HG03039 (cell line): Measurements from ENCODE around the gene SBF2.

Experiments
- ATAC-seq: cut with Tn5 transposase; IDR thresholded peaks from one replicate; pipeline ENCODE4 v1.9.1; 2021; ENCODE audit warnings: mild to moderate bottlenecking, moderate library complexity; ENCODE audit not compliant: unreplicated experiment

The SBF2 gene

DNA sequence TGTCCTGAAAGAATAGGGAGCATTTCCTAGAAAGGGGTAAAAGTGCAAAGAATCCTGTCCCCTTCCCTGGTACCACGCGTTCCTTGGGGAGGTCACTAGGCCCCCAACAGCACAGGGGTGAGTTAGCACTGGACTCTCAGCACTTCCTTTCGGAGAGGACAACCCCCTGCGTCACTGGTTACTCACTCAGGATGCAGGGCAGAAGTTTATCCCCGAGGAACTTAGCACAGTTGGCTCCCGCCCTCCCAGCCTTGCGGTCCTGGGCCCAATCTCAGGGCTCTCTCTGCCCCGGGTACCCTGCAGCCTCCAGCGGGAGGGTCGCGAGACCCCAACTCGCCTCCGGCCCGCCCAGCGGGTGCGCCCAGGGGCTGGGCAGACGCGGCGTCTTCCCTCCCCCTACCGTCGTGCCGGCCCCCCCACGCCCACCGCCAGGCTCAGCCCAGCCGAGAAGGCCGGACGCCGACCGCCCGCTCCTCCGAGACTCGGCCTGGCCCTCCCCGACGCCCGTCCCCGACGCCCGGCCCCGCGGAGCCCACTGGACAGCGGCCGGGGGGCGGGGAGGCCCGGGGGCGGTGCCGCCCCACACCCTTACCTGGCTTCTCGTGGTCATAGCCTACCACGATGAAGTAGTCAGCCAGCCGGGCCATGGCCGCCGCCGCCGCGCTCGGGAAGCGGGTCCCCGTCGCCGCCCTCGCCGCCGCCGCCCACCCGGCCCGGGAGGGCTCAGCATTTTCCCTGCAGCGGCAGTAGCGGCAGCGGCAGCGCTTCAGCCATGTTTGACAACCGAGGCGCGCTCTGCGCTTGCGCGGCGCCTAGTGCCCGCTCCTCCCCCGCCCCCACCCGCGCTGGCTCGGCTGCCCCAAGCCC, at the start of gene SBF2:
Gene SBF2 (minus strand): TSS at position 797 of the 867 bp plus-strand sequence. CDS start 150 bp downstream, at position 647.
- ATAC-seq: peak; percentile 41

DNA sequence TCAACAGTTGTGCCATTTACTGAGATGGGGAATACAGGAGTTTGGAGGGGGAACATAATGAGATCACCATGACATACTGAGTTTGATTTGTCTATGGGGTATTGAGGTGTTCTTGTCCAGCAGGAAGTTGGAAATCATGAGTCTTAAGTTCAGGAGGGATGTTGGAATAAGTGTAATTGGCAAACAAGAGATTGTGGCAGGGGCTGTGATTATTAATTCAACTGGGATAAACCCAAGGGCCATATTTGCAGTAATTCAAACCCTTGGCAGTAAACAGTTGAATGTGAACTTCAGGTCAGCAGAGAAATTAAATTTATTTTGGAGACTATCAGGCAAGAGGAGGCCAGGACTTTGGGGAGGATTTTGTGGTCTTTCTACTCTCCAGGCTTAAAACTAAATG, 44.3 kb upstream of the SBF2 start:
- ATAC-seq: no peak

DNA sequence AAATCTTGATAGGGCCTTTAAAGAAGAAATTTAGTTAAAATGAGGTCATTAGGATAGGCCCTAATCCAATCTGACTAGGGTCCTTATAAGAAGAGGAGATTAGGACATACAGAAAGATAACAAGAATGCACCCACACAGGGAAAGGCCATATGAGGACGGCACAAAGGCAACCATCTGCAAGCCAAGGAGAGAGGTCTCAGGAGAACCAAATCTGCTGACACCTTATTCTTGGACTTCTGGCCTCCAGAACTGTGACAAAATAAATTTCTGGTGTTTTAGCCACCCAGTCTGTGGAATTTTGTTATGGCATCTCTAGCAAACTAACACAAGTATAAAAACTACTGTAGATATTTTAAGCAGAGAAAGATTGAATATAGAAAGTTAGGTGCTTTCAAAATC, 39.5 kb upstream of the SBF2 start:
- no peak for ATAC-seq

DNA sequence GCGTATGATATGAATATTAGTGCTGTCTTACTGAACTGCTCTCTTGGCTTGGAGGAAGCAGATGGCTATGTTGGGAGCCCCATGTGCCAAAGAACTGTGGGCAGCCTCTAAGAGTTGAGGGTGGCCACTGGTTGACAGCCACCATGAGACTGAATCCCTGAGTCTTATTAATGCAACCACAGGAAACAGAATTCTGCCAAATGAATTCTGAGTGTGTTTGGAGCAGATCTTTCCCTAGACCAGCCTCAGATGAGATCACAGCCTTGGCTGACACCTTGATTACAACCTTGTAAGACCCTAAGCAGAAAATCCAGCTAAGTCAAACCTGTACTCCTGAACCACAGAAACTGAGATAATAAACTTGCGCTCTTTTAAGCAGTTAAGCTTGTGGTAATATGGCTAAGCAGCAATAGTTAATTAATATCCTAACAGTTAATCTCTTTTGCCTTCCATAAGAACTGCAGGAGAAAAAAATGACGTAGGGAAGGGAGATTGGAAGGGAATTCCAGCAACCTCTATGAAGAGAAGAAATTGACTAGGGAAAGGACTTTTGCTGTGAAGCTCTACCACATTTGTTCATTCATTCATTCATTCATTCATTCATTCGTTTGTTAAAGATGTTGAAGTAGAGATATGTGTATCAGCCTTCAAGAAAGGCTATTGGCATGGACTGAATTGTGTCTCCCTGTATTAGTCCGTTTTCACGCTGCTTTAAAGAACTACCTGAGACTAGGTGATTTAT, 37.7 kb upstream of the SBF2 start:
- ATAC-seq: no peak

DNA sequence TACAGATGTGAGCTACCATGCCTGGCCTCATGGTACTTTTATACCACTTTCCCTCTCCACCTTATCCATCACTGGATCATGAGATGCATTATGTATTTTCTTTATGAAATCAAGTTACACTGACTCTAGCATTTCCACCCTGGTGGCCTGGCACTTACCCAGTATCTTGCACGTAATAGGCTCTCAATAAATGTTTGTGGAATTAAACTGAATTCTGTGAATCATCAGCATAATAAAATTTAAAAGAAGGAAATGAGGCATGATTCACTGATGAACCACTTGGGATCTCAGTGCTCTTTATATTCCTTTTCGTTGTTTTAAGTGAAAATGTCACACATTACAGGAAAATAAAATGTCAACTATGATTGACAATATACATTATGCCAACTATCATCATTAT, 35.9 kb upstream of the SBF2 start:
- no peak for ATAC-seq

DNA sequence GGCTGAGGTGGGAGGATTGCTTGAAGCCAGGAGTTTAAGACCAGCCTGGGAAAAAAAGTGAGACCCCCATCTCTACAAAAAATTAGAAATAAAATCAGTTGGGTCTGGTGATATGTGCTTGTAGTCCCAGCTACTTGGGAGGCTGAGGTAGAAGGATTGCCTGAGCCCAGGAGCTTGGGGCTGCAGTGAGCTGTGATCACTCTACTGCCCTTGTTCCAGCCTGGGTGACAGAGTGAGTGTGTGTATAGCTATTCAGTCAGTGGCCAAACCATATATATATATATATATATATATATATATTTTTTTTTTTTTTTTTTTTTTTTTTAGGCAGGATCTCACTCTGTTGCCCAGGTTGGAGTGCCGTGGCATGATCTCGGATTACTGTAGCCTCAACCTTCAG, 35.3 kb upstream of the SBF2 start:
- ATAC-seq: no peak

DNA sequence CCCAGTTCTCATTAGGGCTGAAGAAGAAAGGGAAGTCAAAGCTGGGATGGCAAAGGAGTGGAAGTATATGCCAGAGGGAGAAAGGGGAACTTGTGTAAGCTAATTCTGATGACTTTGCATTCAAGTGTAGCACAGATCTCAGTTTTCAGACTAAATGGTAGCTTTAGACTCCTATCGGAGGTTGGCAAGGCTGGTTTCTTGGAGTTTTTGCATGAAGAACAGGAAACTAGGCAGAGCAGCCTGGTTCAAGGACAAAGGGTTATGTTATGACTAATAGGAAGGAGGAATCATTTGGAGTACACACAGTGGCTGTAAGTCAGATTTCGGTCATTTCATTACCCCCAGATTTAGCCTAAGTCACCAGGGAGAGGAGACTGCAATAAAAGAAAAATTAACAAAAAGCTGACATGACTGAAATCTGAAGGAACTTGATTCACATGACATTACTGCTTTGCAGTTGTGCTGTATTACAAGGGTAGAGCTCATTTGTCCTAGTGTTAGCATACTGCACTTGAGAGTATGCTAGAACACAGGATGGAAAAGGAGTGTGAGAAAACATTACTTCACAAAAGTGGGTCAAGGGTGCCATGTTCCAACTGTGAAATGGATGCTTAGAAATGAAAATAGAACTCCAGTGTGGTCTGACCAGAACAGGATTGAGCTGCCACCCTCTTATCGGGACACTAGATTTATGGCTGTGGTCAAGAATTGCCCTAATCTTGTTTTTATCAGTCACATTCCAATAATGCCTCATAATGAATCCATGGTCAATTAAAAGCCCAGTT, 34.5 kb upstream of the SBF2 start:
- ATAC-seq: no peak

DNA sequence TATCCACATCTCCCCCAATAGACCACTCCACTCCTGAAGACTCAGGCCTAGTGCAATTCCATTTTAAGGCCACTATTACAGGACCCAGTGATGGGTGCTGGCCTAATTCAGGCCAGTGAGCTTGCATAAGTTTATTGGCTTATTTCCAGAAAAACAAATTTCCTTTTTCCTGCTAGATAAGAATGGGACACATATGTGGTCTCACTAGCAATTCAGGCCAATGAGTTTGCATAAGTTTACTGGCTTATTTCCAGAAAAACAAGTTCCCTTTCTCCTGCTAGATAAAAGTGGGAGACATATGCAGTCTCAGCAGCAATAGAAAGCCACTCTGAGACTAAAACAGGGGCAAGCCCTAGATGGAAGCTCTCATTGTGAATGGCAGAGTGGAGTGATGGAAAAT, 33.2 kb upstream of the SBF2 start:
- no peak for ATAC-seq

DNA sequence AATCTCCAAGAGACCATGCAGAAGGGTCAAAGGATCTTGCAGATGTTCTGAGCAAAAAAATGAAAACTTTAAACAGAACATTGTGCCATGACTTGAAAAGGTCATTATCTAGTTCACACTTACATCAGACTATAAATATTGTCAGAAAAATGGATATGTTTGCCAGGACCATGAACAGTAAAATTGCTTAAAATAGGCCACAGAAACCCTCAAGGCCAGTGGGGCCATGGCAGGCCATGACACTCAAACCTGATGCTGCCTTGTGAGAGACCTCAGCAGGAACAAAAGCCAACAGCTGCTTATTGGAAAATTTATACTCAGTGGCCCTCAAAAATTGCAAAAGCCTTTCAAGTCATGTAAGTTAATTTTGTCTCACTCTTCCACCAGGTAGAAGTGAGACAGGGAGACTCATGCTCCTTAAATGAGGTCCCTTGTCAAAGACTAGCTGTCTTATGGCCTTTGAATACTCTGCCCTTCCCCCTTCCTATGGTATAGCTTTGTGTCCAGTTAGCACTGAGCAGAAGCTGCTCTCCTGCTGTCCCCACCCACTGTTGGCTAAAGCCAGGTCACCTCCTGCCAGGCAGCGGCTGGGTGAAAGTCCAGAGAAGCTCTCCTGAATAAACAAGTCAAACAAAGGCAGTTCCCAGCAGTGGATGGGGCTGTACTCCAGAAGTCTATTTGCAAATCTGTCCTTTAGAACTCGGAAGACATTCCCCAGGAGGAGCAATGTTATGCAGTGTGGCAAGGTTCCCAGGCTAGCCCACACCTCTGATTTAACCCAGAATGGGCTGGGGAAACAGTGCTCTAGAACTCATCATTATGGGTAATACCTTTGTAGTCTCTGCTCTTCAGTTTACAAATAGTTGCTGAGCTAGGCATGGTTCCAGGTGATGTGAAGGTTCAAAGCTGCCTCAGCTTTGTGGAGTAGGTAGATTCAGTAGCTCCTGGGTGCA, 32.3 kb upstream of the SBF2 start:
- no peak for ATAC-seq

DNA sequence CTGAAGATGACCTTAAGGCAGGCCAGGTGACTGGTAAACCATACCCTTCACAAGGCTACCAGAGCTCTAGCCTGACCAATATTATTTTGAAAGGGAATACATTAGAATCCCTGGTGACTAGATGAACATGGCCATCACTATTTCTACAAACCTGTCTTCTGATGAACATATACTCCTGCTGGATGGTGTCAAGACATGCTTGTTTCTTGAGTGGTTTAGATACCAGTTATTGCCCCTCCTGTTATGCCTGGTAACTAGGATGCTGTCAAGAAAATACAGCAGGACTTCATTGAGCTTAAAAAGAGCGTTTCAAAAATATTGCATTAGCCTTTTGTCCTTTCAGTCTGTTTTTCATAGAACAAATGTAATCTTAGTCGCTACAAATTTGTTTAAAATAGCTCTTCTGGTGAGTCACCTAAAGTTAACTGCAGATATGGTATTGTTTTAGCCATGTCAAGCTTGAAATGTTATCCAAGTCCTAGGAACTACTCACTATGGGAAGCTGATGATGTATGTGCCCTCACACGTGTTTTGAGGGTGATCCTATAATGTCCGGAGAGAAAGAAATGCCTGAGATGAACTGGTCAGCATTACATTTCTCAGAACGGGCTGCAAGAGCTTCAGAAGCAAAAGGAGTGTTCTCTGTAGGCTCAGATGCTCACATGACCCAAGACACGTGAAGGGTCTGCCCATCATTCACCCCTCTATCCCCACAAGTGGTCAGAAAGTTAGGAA, 31.4 kb upstream of the SBF2 start:
- no peak for ATAC-seq

DNA sequence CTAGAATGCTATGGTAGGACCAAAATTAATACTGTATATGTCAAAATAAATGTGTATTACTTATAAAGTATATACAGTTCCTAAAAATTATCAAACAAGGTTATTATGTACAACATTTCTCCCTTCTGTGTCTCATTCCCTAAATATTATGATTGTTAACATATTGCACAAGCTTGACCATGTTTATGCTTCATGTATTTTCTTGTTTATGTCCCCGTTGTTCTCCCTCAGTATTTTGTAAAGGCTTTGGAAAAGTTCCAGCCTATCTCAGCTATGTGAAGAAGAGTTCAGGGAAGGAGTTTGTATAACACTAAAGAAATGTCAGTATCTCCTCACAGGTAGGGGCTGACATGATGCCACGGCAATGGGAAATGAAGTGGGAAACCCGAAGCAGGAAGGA, 30.5 kb upstream of the SBF2 start:
- no peak for ATAC-seq

DNA sequence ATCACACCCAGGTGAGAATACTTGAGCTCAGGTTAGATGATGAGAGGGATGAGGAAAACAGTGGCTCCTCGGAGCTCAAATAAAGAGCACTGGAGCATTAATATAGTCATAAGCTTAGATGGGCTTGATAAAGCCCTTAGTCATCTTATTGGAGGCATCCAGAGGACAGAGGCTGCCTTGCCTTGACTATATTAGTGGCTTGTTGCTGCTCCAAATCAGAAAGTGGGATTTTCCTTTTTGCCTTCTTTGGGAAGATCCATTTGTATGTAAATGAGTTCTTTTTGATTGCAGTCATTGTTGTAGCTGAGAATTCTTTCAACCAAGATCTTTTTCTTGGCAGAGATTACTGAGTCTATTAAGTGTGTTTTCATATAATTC, 29.8 kb upstream of the SBF2 start:
- no peak for ATAC-seq

DNA sequence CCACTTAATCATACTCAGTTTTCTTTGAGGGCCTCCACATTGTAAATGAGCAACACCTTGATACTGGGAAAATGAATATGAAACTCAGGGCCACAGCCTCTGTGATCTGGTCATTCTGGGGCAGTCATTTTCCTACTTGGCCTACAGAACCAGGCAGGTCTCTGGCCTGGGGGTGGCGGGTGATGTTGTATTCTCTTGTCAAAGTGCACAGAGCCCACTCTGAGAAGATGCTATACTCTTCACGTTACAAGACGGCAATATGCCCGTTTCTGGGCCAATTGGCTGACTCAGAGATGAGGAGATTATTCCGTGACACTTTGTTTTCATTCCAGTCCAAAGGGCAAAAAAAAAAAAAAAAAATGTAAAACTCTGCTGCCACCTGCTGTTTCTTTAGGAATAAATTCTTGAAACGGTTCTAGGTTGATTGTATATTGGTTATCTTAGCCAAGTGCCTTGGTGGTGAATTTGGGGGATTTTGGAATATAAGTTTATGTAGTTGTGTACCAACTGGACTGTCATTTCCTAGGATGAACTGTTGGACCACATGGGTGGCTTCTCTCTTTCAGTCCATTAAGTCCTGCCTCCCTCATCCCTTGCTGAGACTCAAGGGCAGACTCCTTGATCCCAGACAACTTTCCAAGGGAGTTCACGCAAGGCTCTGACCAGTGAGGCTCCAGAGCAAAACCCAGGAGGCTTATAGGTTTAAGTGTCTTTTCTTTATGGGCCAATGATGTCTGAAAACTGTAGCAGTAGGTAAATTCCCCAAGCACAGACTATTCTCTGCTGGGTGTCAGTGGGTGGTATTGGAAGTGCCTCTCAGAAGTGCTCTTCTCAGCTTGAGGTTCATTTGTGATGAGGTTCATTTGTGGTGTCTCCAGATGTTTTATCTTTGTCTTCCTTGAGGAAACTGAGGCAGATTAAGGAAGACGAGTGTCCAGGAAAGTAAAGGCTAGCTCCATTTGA, 29.1 kb upstream of the SBF2 start:
- ATAC-seq: no peak

DNA sequence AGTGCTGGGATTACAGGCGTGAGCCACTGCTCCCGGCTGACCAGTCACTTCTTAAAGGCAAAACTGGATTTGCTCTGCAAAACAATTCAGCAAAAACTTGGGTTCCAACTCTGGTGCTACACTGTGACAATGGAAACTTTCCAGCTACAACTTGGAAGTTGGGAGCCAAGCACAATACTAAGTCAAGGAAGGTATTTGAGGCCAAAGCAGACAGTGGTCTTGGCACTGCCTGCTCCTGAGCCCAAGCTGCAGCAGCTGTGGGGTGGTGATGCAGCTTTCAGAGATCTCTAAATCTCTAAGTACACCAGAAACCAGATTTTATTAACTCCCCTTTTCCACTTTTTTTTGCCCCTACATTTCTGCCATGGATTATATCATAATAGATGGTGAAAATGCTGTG, 28.4 kb upstream of the SBF2 start:
- ATAC-seq: no peak

DNA sequence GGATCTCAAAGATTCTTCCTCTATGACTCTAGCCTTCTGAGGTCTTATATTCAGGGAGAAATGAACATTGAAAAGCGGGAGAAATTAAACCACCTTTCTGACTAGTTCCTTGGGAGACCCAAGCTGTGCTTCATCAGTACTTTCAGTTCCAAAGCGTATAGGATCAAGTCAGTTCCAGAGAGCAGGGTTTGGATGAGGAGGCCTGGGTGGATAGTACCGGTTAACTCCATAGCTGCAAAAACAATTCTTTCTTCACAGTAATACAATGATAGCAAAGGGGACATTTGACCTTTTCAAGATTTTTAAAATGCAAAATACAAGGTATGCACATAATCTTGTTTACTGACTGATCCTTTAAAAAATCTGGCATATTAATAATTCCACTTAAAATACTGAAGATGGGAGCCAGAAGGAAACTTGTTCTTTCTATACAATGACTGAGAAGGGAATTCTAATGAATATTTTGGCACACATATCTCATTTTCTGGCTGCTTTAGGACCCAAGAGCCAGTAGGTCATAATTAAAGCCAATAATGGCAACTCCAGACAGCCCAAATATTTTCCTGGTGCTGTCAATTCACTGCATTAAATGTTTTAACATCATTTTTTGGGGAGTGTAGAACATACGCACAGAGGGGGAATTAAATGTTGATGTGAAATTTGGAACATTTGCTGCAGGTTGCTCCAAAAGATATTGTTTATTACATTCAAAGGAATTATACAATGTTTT, 26.9 kb upstream of the SBF2 start:
- ATAC-seq: no peak

DNA sequence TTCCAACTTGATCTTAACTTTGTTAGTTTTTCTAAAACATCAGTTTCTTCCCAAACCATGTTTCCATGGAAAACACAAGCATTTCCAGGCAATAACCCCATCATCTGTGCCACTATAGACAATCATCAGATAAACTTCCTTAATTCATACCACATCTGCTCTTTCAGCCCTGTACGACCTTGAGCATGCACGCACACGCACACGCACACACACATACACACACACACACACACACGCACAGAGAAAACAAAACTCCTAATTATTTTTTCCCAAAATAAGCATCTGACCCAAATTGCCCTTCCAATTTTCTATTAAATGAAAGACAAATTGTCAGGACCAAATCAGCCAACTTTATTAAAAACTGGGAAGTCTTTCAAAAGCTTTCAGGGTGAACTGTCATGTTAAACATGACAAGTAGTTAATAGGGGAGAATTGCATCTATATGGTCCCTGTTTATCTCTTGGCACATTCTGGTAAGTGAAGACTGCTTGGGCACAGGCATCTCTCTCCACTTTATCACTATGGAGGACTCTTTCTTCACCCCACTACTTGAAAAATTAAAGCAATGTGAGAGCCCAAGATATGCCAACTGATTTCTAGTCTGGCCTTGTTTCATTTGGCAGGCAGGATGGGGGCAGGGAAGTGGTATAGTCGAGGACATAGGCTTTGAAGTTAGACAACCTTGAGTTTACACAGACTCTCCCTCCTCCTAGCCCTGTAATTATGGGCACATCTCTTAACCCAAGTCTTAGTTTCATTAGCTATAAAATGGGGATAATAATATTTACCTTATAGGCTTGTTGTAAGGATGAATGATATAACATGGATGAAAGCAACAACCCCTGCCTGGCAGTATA, 25.9 kb upstream of the SBF2 start:
- ATAC-seq: no peak

DNA sequence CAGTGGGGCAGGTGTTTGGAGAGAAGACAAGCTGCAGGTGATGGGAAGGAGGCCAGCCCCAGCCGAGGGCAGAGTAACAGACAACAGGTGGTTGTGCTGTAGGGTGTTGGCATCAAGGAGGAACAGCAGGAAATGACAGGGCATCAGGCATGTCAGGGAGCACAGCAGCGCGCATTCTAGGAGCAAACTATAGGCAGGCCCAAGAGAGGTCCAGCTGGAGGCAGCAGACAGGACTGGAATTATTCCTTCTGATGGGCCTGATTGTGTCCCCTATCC, 24.4 kb upstream of the SBF2 start:
- ATAC-seq: no peak
